GM18868 (cell line): ENCODE results near the gene PATJ.
"Not testable (repeated sequence)": the region's sequence is repeated elsewhere in the genome, so short reads cannot be mapped to it uniquely, and the experiment has no call there.

Experiments
- ATAC-seq: cut with Tn5 transposase; IDR thresholded peaks from one replicate; pipeline ENCODE4 v1.9.1; 2021; ENCODE audit warnings: mild to moderate bottlenecking, moderate library complexity; ENCODE audit not compliant: unreplicated experiment

PATJ gene

GRCh38 chr1:61935516-61935915 lies 193.2 kb downstream of the PATJ start:
- no peak for ATAC-seq

DNA sequence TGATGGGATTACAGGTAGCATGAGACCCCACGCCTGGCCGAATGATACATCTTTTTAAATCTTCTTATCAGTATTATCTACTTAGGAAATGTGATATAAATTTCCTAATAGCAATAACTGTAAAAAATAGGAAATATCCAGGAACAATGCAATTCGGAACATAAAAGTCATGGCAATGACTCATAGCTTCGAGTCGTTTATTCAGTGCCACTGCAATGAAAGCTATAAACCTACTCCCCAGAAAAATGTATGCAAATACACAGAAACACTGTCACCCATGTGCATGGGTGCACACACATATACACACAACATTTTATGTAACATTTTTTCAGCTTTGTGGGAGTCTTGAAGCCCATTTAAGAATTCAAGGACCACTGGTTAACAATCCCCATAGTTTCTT lies 194.6 kb downstream of the PATJ start:
- ATAC-seq: no peak

DNA sequence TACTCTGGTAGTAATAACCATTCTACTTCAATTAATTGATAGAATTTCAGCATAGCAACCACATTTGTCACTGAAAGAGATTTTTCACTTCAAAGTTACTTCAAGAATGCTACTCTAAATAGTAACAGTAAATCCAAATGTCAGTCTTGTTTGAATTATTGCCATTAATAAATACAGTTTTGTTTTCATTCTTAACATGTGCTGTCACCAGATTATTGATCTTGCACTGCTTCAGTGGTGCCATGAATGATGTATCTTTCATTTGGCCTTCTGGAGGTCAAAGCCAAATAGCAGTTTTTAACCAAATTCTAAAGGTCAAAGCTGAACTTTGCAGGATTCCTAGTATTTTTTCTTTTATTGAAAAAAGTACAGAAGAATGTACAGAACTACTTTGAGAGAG lies 199.5 kb downstream of the PATJ start:
- ATAC-seq: no peak

DNA sequence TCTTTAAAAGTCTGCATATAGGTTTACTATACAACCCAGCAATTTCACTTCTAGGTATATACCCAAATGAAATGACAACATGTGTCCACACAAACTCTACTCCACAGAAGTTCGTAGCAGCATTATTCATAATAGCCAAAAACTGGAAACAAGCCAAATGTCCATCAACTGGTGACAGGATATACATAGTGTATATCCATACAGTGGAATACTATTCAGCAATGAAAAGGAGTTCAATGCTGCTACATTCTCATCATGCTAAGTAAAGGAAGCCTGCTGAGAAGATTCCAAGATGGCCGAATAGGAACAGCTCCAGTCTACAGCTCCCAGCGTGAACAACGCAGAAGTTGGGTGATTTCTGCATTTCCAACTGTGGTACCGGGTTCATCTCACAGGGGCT lies 200.6 kb downstream of the PATJ start:
- ATAC-seq: no peak

- not testable (repeated sequence) for ATAC-seq
These were observed 206.4 kb downstream of the PATJ start for GRCh38 chr1:61948685-61949084.

- no peak for ATAC-seq
These were observed 208.1 kb downstream of the PATJ start for GRCh38 chr1:61950418-61950817.

DNA sequence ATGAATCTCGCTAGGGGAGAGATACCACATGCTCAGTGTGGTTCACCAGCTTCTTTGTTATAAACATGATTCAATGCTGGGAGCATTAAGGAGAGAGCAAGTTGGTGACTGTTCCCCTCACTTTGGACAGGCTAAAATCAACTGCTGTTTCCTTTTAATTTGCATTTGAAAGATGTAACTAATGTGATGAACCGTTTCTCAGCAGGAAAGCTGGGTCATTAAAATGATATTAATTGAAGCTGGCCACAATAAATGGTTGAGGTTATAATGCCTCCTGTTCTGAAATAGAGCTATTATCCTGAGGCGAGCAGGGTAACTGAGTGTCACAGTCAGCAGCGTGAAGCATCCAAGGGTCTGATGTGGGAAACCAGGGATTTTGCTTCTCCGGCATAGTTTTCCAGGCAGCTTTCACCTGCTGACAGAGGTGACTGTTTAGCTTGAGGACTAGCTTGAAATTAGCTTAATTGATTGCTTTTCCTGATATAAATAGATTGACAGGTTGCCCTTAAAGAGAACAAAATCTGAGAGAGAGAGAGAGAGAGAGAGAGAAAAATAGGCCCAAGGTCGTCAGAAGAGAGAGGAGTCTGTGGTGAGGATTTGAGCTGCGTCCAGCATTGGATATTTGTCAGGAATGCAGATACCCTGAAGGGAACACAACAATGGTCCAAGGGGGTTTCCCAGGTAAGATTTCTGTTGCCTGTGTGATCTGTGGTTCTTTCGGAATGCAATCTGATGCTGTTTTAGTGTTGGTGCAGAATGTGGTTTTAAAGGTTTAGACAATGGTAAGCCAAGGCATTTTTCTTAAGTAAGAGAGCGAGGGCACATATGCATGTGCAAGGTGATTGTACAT lies 209.7 kb downstream of the PATJ start:
- no peak for ATAC-seq

GRCh38 chr1:61952675-61953074 lies 210.4 kb downstream of the PATJ start:
- no peak for ATAC-seq

DNA sequence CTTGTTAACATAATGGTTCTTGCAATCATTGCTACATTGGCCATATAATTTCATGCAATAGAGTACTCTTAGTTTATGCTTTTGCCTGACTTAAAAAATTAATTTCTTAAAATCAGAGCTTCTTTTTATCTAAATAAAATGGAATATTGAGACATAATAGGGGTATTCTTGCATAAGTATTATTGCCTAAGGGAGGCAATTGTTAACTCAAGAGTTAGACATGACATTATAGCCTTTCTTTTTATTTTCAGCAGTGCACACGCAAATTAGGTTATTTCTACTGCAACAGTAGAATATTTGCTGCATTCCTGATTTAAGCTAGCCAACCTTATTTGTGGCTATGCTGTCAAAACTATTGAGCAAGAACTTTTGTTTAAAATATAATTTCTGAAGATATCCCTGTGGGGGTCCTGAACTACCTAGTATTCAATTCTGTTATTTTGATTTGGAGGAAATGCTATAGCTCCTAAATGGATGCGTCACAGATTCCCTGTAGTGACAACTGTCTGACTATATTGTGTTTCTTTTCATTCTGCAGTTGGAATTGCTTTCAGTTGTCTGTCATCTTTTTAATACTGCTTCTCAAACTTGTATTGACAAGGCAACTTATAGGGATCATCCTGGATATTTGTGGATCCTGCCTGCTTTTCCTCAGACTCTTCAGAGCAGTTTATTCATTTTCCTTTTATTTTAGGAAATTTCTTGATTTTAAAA lies 211.0 kb downstream of the PATJ start:
- ATAC-seq: no peak

DNA sequence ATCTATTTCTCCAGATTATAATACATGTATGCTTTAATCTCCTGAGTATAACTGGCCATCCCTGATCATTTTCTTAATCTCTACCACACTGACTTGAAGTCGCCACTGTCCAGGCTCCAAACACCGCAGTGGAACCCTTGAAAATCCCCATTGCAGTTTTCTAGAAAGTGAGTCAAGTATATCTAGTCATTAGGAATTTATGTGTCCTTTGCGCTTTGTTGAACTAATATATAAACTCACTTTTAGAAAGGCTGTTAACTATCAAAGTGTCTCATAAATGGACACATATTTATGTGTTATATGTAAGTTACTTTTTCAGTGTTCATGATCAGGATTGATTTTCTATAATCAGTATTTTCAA lies 211.5 kb downstream of the PATJ start:
- ATAC-seq: no peak

- no peak for ATAC-seq
These were observed 213.0 kb downstream of the PATJ start for GRCh38 chr1:61955261-61955660.

DNA sequence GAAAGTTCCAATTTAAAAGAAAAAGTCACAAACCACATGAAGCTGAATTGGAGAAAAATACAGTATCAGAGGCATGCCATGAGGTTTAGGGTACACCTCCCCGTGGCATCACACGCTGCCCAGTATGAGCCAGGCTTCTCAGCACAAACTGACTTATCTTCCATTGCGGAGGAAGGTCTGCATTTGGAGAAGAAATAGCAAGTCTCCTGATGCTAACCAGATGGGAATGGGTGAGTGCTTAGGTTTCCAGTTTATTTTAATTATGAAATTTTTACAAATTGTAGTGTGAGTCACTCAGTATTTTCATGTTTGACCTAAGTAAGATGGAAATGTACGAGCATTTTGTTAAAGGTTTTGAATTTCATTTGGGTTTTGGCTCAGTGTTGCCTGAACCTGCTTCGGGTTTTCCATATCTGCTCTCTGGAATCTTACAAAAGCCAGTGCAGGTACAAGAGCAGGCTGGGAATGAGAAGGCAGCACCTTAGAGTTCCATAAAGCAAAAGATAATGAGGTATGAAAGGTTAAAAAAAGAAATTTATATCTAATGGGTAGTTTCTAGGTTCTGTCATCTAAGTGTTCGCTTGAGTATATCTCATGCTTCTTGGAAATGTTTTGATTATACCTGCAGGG lies 213.9 kb downstream of the PATJ start:
- no peak for ATAC-seq

DNA sequence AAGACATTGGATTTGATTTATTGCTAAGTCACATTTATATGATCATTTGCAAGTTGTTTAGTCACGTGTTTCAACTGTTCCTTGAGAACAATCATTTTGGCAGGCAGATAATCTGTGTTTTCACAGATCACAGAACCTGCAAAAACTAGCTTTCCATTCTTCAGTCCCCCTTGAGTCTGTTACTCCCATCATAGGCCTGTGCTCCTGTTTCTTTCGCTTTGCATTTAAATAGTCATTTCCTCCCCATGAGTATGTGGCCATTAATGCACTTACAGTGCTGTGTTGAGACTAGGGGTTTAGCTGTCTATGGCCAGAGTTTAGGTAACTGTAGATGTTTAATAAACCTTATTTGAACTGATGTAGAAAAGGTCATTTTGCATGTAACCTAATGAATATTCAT lies 214.5 kb downstream of the PATJ start:
- no peak for ATAC-seq

GRCh38 chr1:61961009-61961408 lies 218.7 kb downstream of the PATJ start:
- no peak for ATAC-seq

GRCh38 chr1:61962631-61963030 lies 220.4 kb downstream of the PATJ start:
- no peak for ATAC-seq

DNA sequence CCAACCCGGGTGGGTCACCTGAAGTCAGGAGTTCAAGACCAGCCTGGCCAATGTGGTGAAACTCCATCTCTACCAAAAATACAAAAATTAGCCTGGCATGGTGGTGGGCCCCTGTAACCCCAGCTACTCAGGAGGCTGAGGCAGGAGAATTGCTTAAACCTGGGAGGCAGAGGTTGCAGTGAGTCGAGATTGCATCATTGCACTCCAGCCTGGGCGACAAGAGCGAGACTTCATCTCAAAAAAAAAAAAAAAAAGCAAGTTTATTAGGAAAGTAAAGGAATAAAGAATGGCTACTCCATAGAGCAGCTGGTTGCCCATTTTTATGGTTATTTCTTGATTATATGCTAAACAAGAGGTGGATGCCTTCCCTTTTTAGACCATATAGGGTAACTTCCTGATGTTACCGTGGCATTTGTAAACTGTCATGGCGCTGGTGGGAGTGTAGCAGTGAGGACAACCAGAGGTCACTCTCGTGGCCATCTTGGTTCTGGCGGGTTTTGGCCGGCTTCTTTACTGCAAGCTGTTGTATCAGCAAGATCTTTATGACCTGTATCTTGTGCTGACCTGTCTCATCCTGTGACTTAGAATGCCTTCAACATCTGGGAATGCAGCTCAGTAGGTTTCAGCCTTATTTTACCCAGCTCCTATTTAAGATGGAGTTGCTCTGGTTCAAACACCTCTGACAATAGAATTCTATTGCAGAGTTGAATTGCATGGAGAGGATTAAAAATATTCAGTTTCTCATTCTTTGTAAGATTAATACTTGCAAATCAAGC lies 224.4 kb downstream of the PATJ start:
- ATAC-seq: not testable (repeated sequence)

GRCh38 chr1:61967750-61968149 lies 225.5 kb downstream of the PATJ start:
- no peak for ATAC-seq

- no peak for ATAC-seq
These were observed 226.6 kb downstream of the PATJ start for GRCh38 chr1:61968869-61969268.

GRCh38 chr1:61973100-61973837 lies 231.0 kb downstream of the PATJ start:
- ATAC-seq: no peak

- ATAC-seq: no peak
These were observed 233.4 kb downstream of the PATJ start for GRCh38 chr1:61975638-61976037.

- ATAC-seq: no peak
These were observed 234.3 kb downstream of the PATJ start for GRCh38 chr1:61976566-61976965.
